A549 (cell line): ENCODE results near the gene USP3. TPM values are rescaled to one million over a fixed set of nuclear protein-coding genes. Genes with fewer than 3 reads are reported as not detected.

ENCODE experiments used
- ATOH8 ChIP-seq: fragments of 250-450 bp; sonication (Bioruptor Pico); IDR thresholded peaks from 2 replicates; pipeline ENCODE4 v1.5.0; 2020; ENCODE audit warnings: low read depth, mild to moderate bottlenecking, moderate library complexity
- BCL3 ChIP-seq: fragments of >200 bp; sonication (Bioruptor Twin); formaldehyde crosslinking; IDR thresholded peaks from 3 replicates; pipeline ENCODE4 v1.6.1; 2016
- CBX2 ChIP-seq: fragments of 200-600 bp; sonication (generic); IDR thresholded peaks from 2 replicates; pipeline ENCODE4 v1.6.1; 2016; ENCODE audit warnings: low read depth, mild to moderate bottlenecking, borderline replicate concordance
- CHD2 ChIP-seq: fragments of 150-350 bp; IDR thresholded peaks from 2 replicates; pipeline ENCODE4 v1.6.1; 2014; ENCODE audit warnings: low read length; ENCODE audit not compliant: partially characterized antibody
- CHD4 ChIP-seq: fragments of 200-600 bp; sonication (generic); IDR thresholded peaks from 2 replicates; pipeline ENCODE4 v1.6.1; 2016; ENCODE audit warnings: antibody characterized with exemption, mild to moderate bottlenecking, borderline replicate concordance
- EHMT2 ChIP-seq: fragments of 200-600 bp; sonication (generic); IDR thresholded peaks from 2 replicates; pipeline ENCODE4 v1.6.1; 2016; ENCODE audit warnings: antibody characterized with exemption, low read depth, mild to moderate bottlenecking, moderate library complexity
- ELK1 ChIP-seq: fragments of 150-350 bp; IDR thresholded peaks from 2 replicates; pipeline ENCODE4 v1.6.1; 2014; ENCODE audit warnings: low read depth, mild to moderate bottlenecking, low read length
- EP300 ChIP-seq, 2 experiments: fragments of >200 bp; sonication (Bioruptor Twin); formaldehyde crosslinking; IDR thresholded peaks; 2 replicates in 1 of 2; 3 replicates in 1 of 2; pipeline ENCODE4 v1.6.1; 2016 to 2017
- ESRRA ChIP-seq: fragments of 150-350 bp; IDR thresholded peaks from 2 replicates; pipeline ENCODE4 v1.6.1; 2014; ENCODE audit warnings: mild to moderate bottlenecking, low read length, borderline replicate concordance
- FOSB ChIP-seq: fragments of 250-450 bp; sonication (Bioruptor Pico); IDR thresholded peaks from 2 replicates; pipeline ENCODE4 v1.5.0; 2020; ENCODE audit warnings: mild to moderate bottlenecking, moderate library complexity
- GATA3 ChIP-seq: IDR thresholded peaks from 2 replicates; pipeline ENCODE4 v1.6.1; 2012; ENCODE audit warnings: borderline replicate concordance
- HDAC2 ChIP-seq: fragments of 200-600 bp; sonication (generic); IDR thresholded peaks from 2 replicates; pipeline ENCODE4 v1.6.1; 2016
- HES2 ChIP-seq: fragments of >200 bp; sonication (Bioruptor Twin); formaldehyde crosslinking; IDR thresholded peaks from 2 replicates; pipeline ENCODE4 v1.6.1; 2016
- HEYL ChIP-seq: fragments of 250-450 bp; sonication (Bioruptor Pico); IDR thresholded peaks from 2 replicates; pipeline ENCODE4 v1.8.0; 2021; ENCODE audit warnings: mild to moderate bottlenecking, moderate library complexity
- HOXA7 ChIP-seq: fragments of 250-450 bp; sonication (Bioruptor Pico); IDR thresholded peaks from 2 replicates; pipeline ENCODE4 v1.5.0; 2020; ENCODE audit warnings: mild to moderate bottlenecking, moderate library complexity
- HOXB13 ChIP-seq: fragments of 250-450 bp; sonication (Bioruptor Pico); IDR thresholded peaks from 2 replicates; pipeline ENCODE4 v1.5.0; 2020; ENCODE audit warnings: low read depth, mild to moderate bottlenecking, moderate library complexity
- HOXB5 ChIP-seq: fragments of 250-450 bp; sonication (Bioruptor Pico); IDR thresholded peaks from 2 replicates; pipeline ENCODE4 v1.5.0; 2020; ENCODE audit warnings: mild to moderate bottlenecking, moderate library complexity
- JUNB ChIP-seq: fragments of >200 bp; sonication (Bioruptor Twin); formaldehyde crosslinking; IDR thresholded peaks from 2 replicates; pipeline ENCODE4 v1.6.1; 2016
- KDM1A ChIP-seq: fragments of 200-600 bp; sonication (generic); IDR thresholded peaks from 2 replicates; pipeline ENCODE4 v1.6.1; 2016; ENCODE audit warnings: low read depth, mild to moderate bottlenecking
- KDM5A ChIP-seq: fragments of 200-600 bp; sonication (generic); IDR thresholded peaks from 2 replicates; pipeline ENCODE4 v1.6.1; 2016; ENCODE audit warnings: antibody characterized with exemption, mild to moderate bottlenecking
- MAFK ChIP-seq: fragments of 450-650 bp; IDR thresholded peaks from 2 replicates; pipeline ENCODE4 v1.6.1; 2014; ENCODE audit not compliant: partially characterized antibody
- MAZ ChIP-seq: fragments of 150-350 bp; IDR thresholded peaks from 2 replicates; pipeline ENCODE4 v1.6.1; 2014; ENCODE audit warnings: antibody characterized with exemption, low read depth, low read length, borderline replicate concordance
- NFE2L2 ChIP-seq: fragments of 150-350 bp; conservative IDR thresholded peaks from 2 replicates; pipeline ENCODE4 v1.6.1; 2014; ENCODE audit warnings: low read length
- PBX3 ChIP-seq: IDR thresholded peaks from 2 replicates; pipeline ENCODE4 v1.6.1; 2012
- POLR2AphosphoS2 ChIP-seq: conservative IDR thresholded peaks from 2 replicates; pipeline ENCODE4 v1.6.1; 2012; ENCODE audit warnings: low read length, improper control_type of control experiment, inconsistent platforms
- RARB ChIP-seq: fragments of 250-450 bp; sonication (Bioruptor Pico); IDR thresholded peaks from 2 replicates; pipeline ENCODE4 v1.8.0; 2021; ENCODE audit warnings: mild to moderate bottlenecking, moderate library complexity
- RFX5 ChIP-seq: fragments of 450-650 bp; IDR thresholded peaks from 2 replicates; pipeline ENCODE4 v1.7.1; 2014; ENCODE audit warnings: antibody characterized with exemption, mild to moderate bottlenecking, moderate library complexity
- RNF2 ChIP-seq: fragments of 200-600 bp; sonication (generic); IDR thresholded peaks from 2 replicates; pipeline ENCODE4 v1.6.1; 2016; ENCODE audit warnings: low read depth, mild to moderate bottlenecking, antibody characterized with exemption, moderate library complexity, borderline replicate concordance
- SMC3 ChIP-seq: fragments of >200 bp; sonication (Bioruptor Twin); formaldehyde crosslinking; IDR thresholded peaks from 3 replicates; pipeline ENCODE4 v1.6.1; 2018; ENCODE audit warnings: inconsistent platforms
- TFCP2L1 ChIP-seq: fragments of 250-450 bp; sonication (Bioruptor Pico); IDR thresholded peaks from 2 replicates; pipeline ENCODE4 v1.5.0; 2021; ENCODE audit warnings: mild to moderate bottlenecking
- ZNF302 ChIP-seq: fragments of 250-450 bp; sonication (Bioruptor Pico); IDR thresholded peaks from 2 replicates; pipeline ENCODE4 v1.9.0; 2021; ENCODE audit warnings: inconsistent platforms, mild to moderate bottlenecking, moderate library complexity
- ZSCAN20 ChIP-seq: fragments of 250-450 bp; sonication (Bioruptor Pico); IDR thresholded peaks from 2 replicates; pipeline ENCODE4 v1.8.0; 2022; ENCODE audit warnings: mild to moderate bottlenecking, moderate library complexity
- polyA plus RNA-seq, 4 experiments: library from polyadenylated mRNA; depleted of rRNA in 3 of 4; stranded (reverse); fragments of >200 nt; fragmentation: RNase III in 1 of 4; extraction: RNeasy Plus Mini Kit Qiagen cat#74134 plus additional on column Dnase treatment in 1 of 4; gene quantifications; 2 replicates in 3 of 4; 3 replicates in 1 of 4; pipeline ENCODE4 v1.2.3, GENCODE V29; 2011 to 2017
- TF ChIP-seq, protein P1 (sequence below): IDR thresholded peaks from 2 replicates; pipeline ENCODE4 v1.6.1; 2012
- TF ChIP-seq, protein P2 (sequence below): fragments of 200-600 bp; sonication (generic); IDR thresholded peaks from 2 replicates; pipeline ENCODE4 v1.6.1; 2016; ENCODE audit warnings: antibody characterized with exemption, mild to moderate bottlenecking, moderate library complexity

USP3 gene
- polyA plus RNA-seq, 2 of the 4 experiments (the other 2 are of a cell fraction) = 41.8 to 99.1 TPM

DNA sequence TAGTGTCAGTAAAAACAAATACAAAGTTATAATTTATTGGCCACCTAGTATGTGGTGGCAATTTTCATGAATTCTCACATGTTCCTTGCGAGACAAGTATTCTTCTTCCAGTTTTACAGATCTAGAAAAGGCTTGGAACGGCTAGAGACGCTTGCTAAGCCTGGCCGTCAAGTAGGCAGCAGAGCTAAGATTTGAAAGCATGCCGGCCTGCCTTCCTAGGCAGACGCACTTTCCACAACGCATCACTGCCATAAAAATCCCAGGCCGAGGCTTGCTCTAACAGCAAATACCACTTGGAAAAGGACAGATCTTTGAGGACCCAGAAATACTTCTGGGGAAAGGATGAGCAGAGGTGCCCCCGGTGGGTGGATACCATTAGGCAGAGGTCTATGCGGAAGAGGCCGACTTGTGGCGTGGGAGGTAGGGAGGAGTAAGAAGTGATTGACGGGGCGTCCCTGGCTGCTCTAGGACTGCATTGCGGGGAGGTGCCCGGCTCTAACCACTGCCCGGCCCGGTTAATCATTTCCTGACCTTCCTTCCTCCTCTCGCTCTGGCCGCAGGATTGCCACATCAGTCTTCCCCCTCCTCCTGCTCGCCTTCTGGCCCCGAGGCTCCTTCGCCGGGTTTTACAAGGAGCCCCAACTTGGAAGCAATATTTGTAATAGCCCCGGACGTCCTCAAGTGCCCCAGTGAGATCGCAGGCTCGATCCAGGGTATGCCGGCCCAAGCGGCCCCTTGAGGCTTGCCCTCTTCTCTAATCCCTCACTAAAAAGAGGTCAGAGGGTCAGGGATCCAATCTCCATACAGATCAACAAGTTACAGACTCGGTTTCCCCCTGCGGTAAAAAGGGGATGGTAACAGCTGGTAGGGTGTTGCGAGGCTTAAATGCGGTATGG lies 1.3 kb upstream of the USP3 start (continued):
- TF ChIP-seq MAFK (no peak), TFCP2L1 (CRISPR knock-in tag) (peak; percentile 55; the same call in 1 of the 2 replicates), HOXA7 (peak; percentile 41; the same call in 1 of the 2 replicates), RFX5 (peak; percentile 23; the same call in 1 of the 2 replicates), EHMT2 (no peak), JUNB (no peak), ELK1 (no peak), MAZ (peak; percentile 80; the same call in 1 of the 2 replicates), RNF2 (no peak), BCL3 (peak; percentile 84; the same call in 2 of the 3 replicates), RARB (CRISPR knock-in tag) (peak; percentile 18; the same call in 1 of the 2 replicates), SMC3 (peak; percentile 54), ESRRA (peak; percentile 97), HOXB13 (CRISPR knock-in tag) (peak; percentile 90), CHD2 (peak; percentile 63), HDAC2 (no peak), ZNF302 (CRISPR knock-in tag) (peak; percentile 85), POLR2AphosphoS2 (no peak), HOXB5 (CRISPR knock-in tag) (peak; percentile 14; the same call in 1 of the 2 replicates), ATOH8 (CRISPR knock-in tag) (peak; percentile 94), HEYL (CRISPR knock-in tag) (peak; percentile 87), KDM1A (no peak), FOSB (CRISPR knock-in tag) (peak; percentile 17; the same call in 1 of the 2 replicates), HES2 (peak; percentile 56; the same call in 1 of the 2 replicates), KDM5A (no peak), NFE2L2 (no peak), PBX3 (peak; percentile 95), EP300 (IDR thresholded peaks at IDR 0.05) (peak; percentile 35 to 71; a peak in 3 of 5 replicates), CBX2 (no peak), ZSCAN20 (CRISPR knock-in tag) (peak; percentile 37; the same call in 1 of the 2 replicates), GATA3 (peak; percentile 76), CHD4 (no peak)
- TF ChIP-seq, protein P1, sequence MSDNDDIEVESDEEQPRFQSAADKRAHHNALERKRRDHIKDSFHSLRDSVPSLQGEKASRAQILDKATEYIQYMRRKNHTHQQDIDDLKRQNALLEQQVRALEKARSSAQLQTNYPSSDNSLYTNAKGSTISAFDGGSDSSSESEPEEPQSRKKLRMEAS = peak; percentile 91
- TF ChIP-seq, protein P2, sequence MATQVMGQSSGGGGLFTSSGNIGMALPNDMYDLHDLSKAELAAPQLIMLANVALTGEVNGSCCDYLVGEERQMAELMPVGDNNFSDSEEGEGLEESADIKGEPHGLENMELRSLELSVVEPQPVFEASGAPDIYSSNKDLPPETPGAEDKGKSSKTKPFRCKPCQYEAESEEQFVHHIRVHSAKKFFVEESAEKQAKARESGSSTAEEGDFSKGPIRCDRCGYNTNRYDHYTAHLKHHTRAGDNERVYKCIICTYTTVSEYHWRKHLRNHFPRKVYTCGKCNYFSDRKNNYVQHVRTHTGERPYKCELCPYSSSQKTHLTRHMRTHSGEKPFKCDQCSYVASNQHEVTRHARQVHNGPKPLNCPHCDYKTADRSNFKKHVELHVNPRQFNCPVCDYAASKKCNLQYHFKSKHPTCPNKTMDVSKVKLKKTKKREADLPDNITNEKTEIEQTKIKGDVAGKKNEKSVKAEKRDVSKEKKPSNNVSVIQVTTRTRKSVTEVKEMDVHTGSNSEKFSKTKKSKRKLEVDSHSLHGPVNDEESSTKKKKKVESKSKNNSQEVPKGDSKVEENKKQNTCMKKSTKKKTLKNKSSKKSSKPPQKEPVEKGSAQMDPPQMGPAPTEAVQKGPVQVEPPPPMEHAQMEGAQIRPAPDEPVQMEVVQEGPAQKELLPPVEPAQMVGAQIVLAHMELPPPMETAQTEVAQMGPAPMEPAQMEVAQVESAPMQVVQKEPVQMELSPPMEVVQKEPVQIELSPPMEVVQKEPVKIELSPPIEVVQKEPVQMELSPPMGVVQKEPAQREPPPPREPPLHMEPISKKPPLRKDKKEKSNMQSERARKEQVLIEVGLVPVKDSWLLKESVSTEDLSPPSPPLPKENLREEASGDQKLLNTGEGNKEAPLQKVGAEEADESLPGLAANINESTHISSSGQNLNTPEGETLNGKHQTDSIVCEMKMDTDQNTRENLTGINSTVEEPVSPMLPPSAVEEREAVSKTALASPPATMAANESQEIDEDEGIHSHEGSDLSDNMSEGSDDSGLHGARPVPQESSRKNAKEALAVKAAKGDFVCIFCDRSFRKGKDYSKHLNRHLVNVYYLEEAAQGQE = no peak
